AG09319 (cell line): ENCODE measurements around the gene LCMT1.
"Not testable (repeated sequence)": the region's sequence is repeated elsewhere in the genome, so short reads cannot be mapped to it uniquely, and the experiment has no call there.

ENCODE experiments used
- DNase-seq: peaks from one replicate; pipeline ENCODE4 v3.0.0-alpha.2; 2010; ENCODE audit warnings: low read depth; ENCODE audit errors: extremely low read depth
- TF ChIP-seq, protein P1 (sequence below): IDR thresholded peaks from 2 replicates; pipeline ENCODE4 v1.5.1; 2011; ENCODE audit warnings: low read depth, mild to moderate bottlenecking, inconsistent platforms, low read length, moderate library complexity

The LCMT1 gene

DNA sequence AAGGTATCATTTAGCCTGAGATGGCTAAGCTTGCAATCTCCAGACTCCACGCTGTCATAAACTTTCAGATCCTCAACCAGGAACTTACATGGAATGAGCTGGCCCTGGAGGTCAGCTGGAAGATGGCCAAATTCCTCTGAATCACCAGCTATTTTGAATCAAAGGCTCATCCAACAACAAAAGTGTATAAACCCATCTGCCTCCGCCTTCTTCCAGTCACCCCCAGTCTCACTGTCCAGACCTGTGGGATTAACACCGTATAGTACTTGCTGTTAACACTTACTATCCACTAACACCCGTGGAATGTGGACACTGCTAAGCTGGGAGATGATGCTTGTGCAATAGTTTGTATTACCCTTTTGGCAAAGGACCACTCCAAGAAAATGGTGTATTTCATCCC is 1.9 kb upstream of the LCMT1 start:
- DNase-seq = peak; percentile 69
- TF ChIP-seq, protein P1, sequence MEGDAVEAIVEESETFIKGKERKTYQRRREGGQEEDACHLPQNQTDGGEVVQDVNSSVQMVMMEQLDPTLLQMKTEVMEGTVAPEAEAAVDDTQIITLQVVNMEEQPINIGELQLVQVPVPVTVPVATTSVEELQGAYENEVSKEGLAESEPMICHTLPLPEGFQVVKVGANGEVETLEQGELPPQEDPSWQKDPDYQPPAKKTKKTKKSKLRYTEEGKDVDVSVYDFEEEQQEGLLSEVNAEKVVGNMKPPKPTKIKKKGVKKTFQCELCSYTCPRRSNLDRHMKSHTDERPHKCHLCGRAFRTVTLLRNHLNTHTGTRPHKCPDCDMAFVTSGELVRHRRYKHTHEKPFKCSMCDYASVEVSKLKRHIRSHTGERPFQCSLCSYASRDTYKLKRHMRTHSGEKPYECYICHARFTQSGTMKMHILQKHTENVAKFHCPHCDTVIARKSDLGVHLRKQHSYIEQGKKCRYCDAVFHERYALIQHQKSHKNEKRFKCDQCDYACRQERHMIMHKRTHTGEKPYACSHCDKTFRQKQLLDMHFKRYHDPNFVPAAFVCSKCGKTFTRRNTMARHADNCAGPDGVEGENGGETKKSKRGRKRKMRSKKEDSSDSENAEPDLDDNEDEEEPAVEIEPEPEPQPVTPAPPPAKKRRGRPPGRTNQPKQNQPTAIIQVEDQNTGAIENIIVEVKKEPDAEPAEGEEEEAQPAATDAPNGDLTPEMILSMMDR = no peak

DNA sequence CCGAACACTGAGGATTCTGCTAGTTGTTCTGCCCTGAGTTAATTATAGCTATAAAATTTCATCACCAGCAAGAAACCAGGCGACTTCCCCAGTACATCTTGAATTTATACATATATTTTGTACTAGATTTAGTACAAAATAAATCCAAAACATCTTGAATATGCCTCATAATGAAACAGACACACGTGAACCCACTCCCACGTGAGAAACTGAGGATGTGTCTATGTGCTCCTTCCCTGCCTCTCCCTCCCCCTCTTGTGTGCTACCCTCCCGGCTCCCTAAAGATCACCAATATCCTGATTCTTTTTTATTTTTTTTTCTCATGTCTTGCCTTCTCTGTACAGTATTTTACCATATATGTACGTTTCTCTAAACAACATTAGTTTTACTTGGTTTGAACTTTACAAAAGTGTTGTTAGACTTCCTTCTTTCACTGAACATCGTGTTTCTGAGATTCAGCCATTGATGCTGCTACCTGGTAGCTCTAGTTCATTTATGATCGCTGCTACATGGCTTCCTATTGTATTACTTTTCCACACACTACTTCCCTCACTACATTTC is 1.1 kb upstream of the LCMT1 start:
- DNase-seq = no peak
- TF ChIP-seq, protein P1 = no peak

DNA sequence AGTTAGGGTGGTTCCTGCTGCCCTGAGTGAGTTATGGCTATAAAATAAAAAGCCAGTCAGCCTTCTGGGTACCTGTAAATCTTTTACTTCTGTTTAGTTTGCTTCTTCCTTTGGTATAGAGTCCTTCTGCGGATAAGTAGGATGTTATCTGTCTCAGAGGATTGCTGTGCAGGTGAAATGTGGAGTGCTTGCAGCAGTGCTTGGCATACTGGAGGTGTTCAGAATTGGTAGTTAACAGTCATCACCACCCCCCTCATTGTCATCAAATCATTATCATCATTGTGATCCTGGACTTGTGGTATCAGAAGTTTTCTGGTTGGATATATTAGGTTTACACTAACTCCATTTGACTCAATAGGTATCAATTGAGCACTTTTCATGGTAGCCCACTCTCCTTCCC is 2.6 kb downstream of the LCMT1 start:
- DNase-seq = no peak
- TF ChIP-seq, protein P1 = no peak

DNA sequence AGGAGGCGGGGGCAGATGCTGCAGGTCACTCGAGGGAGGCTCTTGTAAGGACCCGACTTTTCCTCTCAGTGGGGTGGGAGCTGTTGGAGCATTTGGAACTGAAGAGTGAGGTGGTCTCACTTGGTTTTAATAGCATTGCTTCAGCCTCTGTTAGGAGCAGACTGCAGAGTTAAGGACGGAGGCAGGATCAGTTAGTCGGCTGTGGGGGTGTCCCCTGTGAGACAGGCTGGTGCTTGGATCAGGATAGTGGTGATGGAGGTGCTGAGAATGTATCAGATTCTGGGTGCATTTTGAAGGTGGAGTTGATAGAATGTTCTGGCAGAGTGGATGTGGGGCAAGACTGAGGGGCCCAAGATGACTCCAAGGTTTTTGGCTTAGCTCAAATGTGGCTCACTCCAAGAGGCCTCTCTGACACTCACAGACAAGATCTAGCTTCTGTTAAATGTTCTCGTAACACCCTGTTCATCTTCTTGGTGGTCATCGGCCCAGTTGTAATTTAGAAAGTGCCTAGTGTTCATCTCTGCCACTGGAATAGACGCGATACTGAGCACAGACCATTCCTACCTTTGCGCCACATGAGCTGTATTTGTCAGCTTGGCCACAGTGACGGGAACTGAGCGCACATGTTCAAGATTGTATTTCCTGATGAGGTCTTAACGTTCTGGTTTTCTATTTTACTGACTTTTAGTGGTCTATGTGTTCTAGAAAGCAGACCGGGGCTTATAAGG is 7.5 kb downstream of the LCMT1 start:
- no peak for DNase-seq
- TF ChIP-seq, protein P1 = no peak

DNA sequence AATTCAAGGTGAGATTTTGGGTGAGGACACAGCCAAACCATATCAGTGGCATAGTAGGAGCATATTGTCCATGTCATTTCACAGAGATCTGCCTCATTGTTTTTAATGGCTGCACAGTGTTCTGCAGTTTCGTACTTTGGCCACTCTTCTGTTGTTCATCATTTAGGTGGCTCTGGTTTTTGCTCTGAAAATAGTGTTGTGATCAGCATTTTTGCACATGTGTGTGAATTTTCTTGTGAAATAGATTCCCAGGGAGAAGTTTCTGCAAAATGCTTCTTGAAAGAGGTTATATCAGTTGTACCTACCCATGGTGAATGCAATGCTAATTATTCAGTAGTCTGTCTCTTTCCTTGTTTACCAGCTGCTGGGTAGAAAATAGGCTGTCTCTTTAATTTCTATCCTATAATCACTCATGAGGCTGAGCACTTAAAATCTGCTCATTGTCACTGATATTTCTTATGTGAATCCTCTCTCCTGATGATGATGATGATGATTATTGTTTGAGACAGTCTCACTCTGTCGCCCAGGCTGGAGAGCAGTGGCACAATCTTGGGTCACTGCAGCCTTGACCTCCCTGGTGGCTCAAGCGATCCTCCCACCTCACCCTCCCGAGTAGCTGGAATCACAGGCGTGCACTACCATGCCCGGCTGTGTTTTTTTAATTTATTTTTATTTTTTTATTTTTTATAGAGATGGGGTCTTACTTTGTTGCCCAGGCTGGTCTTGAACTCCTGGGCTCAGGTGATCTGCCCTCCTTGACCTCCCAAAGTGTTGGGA is 10.5 kb downstream of the LCMT1 start:
- TF ChIP-seq, protein P1 = no peak
- no peak for DNase-seq

DNA sequence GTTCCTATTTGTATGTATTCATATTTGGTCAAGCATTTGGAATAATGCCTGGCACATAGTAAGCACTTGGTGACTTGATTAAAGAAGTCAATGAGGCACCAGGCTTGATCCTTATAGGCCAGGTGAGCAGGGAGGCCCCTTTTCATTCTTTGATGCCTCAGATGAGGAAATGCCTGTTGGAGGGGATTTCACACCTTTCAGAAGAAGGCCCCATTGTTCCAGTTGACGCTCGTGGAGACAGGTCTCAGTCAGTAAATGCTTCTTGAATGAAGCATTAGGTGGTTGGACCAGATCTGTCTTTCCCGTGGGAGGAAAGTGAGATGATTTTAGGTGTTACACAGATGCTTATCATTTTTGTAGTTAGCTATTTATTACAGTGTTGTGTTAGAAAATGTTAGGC is 13.0 kb downstream of the LCMT1 start:
- no peak for DNase-seq
- TF ChIP-seq, protein P1 = no peak

DNA sequence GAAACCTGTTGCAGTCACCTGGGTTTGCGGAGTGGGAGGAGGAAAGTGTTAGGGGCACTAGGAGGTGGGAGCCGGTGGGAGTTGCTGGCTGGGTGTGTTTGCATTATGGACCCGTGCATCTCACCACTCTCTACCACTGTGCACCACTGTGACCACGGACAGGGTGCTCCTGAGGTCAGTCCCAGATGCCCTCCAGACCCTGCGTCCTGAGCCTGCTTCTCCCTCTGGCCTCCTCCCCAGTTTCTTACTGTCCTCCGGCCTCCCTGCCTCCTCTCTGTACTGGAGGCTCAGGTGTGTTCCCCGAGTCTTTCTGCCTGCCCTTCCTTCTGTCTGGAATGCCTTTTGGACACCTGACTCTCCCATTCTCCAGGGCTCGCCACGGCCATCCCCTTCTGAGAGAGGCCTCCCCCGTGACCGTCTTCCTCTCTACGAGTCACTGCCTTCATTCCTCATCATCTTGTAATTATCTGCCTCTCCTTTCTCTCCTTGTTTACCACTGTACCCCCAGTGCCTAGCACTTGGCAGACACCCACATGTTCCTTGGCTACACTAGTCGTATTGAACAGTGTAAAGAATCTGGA is 14.6 kb downstream of the LCMT1 start:
- not testable (repeated sequence) for DNase-seq
